Coronary artery (tissue), 2 donors: Measurements from ENCODE around the gene HIBADH.

ENCODE experiments used
- DNase-seq: peaks from one replicate; pipeline ENCODE4 v3.0.0-alpha.2; 2017; ENCODE audit warnings: low spot score
- H3K27ac ChIP-seq, 2 donors: fragments of 200-600 bp; sonication (generic); one replicate each; pipeline ENCODE4 v1.5.1; 2016 to 2019
- H3K4me3 ChIP-seq: fragments of 200-600 bp; sonication (generic); 2 replicates; pipeline ENCODE4 v1.5.1; 2016; ENCODE audit warnings: mild to moderate bottlenecking, moderate library complexity
- CTCF ChIP-seq: fragments of 200-600 bp; sonication (generic); IDR thresholded peaks from one replicate; pipeline ENCODE4 v1.5.1; 2019; ENCODE audit warnings: antibody characterized with exemption

HIBADH gene

DNA sequence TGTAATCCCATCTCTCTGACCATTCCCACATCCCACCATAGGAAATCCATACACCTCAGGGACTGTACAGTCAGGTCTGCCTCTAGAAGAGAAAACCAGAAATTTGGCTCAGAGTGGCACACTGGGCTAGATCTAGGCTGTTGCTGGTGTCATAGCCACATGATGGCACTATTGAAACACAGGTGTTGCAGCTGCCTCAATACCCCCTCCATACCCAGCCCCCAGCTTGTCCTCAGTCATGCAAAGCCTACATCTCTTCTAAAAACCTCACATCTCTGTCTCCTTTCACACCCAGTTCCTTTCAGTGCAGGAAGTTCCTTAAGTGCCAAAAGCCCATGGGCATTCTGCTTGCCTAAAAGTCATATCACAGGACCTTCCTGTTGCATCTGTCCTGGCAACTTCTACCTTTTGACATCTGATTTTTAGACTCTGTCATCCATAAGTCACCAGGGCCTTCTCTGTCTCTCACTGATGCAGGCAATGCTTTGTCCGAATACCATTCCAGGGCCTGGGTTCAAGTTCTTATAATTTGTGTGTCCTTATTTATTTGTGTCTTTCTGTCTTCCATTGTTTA is 27.0 kb upstream of the HIBADH start:
- no peak overlapping the region for H3K27ac ChIP-seq
- H3K4me3 ChIP-seq, result no peak overlapping the region
- no peak for DNase-seq
- no peak for TF ChIP-seq CTCF

GRCh38 chr7:27689150-27689549 is 26.5 kb upstream of the HIBADH start:
- no peak for DNase-seq
- Histone ChIP-seq H3K4me3 (no peak overlapping the region), H3K27ac (no peak overlapping the region)
- no peak for TF ChIP-seq CTCF

DNA sequence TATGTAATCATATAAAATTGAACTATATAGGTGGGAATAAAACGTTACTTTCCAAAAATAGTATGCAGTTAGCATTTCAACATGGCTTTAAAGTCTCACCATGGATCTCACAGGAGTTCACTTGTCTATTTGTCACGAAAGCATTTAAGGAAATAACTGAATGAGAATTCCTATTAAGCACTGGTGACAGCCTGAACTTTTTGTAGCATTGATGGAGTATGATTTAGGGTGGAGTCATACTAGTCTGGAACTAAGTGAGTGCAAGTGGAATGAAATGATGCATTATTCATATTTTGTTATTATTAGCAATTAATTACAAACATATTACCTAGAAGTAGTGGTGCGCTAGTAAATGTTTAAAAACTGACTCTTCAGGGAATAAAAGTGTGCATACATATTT is 26.0 kb upstream of the HIBADH start:
- no peak for DNase-seq
- TF ChIP-seq CTCF, result no peak
- Histone ChIP-seq H3K4me3 (no peak overlapping the region), H3K27ac (no peak overlapping the region)

DNA sequence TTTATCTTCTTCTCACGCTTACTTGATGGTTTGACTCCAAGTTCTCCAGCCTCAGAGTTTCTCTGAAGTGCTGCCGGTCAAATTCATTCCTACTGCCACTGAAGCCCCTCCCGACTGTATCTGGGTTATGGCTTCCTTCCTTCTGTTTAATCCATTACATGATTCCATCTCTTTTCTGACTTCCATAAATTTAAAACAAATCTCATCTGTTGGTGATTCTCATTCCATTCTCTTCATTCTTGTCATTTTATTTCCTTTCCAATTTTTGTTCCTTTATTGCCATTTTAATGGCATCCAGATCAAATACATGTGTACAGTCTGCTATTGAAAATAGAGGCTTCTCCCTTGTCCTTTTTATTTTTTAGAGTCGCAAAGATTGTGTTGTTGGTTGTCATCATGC is 25.4 kb upstream of the HIBADH start:
- no peak overlapping the region for H3K27ac ChIP-seq
- TF ChIP-seq CTCF, result no peak
- H3K4me3 ChIP-seq, result no peak overlapping the region
- no peak for DNase-seq

DNA sequence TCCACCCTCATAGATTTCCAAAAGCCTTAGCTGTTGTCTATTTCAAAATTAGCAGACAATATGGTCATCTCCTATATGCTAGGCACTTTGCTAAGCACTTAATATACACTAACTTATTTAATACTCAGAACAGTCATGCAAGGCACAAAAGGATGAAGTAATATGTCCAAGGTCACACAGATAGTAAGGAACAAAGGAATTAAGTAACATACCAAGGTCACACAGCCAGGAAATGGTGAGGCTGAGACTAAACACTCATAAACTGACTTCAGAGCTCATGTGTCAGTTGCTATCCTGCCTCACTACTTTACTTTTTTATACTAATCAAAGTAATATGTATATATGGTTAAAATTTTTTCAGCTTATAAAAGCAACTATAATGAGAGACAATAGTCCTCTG is 23.6 kb upstream of the HIBADH start:
- TF ChIP-seq CTCF, result no peak
- no peak overlapping the region for H3K27ac ChIP-seq
- H3K4me3 ChIP-seq, result no peak overlapping the region
- no peak for DNase-seq

GRCh38 chr7:27685893-27686292 is 23.2 kb upstream of the HIBADH start:
- no peak for DNase-seq
- TF ChIP-seq CTCF, result no peak
- Histone ChIP-seq H3K27ac (no peak overlapping the region), H3K4me3 (no peak overlapping the region)

GRCh38 chr7:27685209-27685608 is 22.5 kb upstream of the HIBADH start:
- DNase-seq, result no peak
- no peak for TF ChIP-seq CTCF
- H3K27ac ChIP-seq, result no peak overlapping the region
- H3K4me3 ChIP-seq, result no peak overlapping the region
